CD4-positive, alpha-beta T cell treated with Interleukin-15 for 1 hour (primary cell): ENCODE data around the gene TRAF3.

Source experiments
- DNase-seq: peaks from one replicate; pipeline ENCODE4 v3.0.0-alpha.2; 2020

TRAF3 gene

GRCh38 chr14:102776761-102777710, at the start of gene TRAF3:
TRAF3 (plus strand) TSS chr14:102777449; CDS start chr14:102870202, 92,753 bp downstream.
- peak; percentile 92 for DNase-seq

- no peak for DNase-seq
Observed at GRCh38 chr14:102728501-102728900, 48.7 kb upstream of the TRAF3 start.

- no peak for DNase-seq
Observed at GRCh38 chr14:102729268-102729667, 48.0 kb upstream of the TRAF3 start.

GRCh38 chr14:102729825-102730224, 47.4 kb upstream of the TRAF3 start:
- DNase-seq, result no peak

- no peak for DNase-seq
Observed at GRCh38 chr14:102731101-102731870, 46.0 kb upstream of the TRAF3 start.

- DNase-seq, result no peak
Observed at GRCh38 chr14:102731871-102732800, 45.1 kb upstream of the TRAF3 start.

GRCh38 chr14:102732924-102733323, 44.3 kb upstream of the TRAF3 start:
- DNase-seq, result no peak

- no peak for DNase-seq
Observed at GRCh38 chr14:102733326-102733725, 43.9 kb upstream of the TRAF3 start.

GRCh38 chr14:102734436-102734835, 42.8 kb upstream of the TRAF3 start:
- no peak for DNase-seq

GRCh38 chr14:102736956-102737355, 40.3 kb upstream of the TRAF3 start:
- DNase-seq, result no peak

GRCh38 chr14:102737402-102738372, 39.6 kb upstream of the TRAF3 start:
- no peak for DNase-seq

- no peak for DNase-seq
Observed at GRCh38 chr14:102738373-102739189, 38.7 kb upstream of the TRAF3 start.

- DNase-seq, result no peak
Observed at GRCh38 chr14:102739190-102739469, 38.1 kb upstream of the TRAF3 start.

GRCh38 chr14:102746634-102747438, 30.4 kb upstream of the TRAF3 start:
- no peak for DNase-seq

GRCh38 chr14:102748806-102749205, 28.4 kb upstream of the TRAF3 start:
- no peak for DNase-seq

- no peak for DNase-seq
Observed at GRCh38 chr14:102749393-102750305, 27.6 kb upstream of the TRAF3 start.

GRCh38 chr14:102750376-102750775, 26.9 kb upstream of the TRAF3 start:
- DNase-seq, result no peak

- no peak for DNase-seq
Observed at GRCh38 chr14:102751088-102751487, 26.2 kb upstream of the TRAF3 start.
